HEK293 (cell line): Measurements from ENCODE around the gene KIF12.

ENCODE experiments used
- CTCF ChIA-PET: fragments of 350-600 bp; formaldehyde crosslinking; extraction: SDS; loops from one replicate; lab custom pipeline; 2021; ENCODE audit warnings: antibody characterized with exemption; lab: Yijun Ruan, JAX
- POLR2A ChIA-PET: fragments of 300-600 bp; formaldehyde crosslinking; extraction: SDS; loops from one replicate; lab custom pipeline; 2020; ENCODE audit warnings: antibody characterized with exemption, inconsistent platforms; lab: Yijun Ruan, JAX
- H3K27ac ChIP-seq: fragments of 200-500 bp; sonication (Bioruptor generic); 2 replicates; pipeline ENCODE4 v1.5.1; 2014; ENCODE audit warnings: low read depth, low read length, control low read depth, inconsistent platforms; ENCODE audit errors: extremely low read depth
- H3K36me3 ChIP-seq, 2 experiments: fragments of 200-500 bp in 1 of 2; sonication (Bioruptor generic) in 1 of 2; 1 replicate in 1 of 2; 2 replicates in 1 of 2; pipeline ENCODE4 v1.5.1; 2014 to 2017; ENCODE audit warnings: inconsistent platforms in 2 of 2, low read length in 2 of 2; ENCODE audit not compliant: control insufficient read depth in 2 of 2, insufficient read depth in 1 of 2
- H3K4me1 ChIP-seq: fragments of 200-500 bp; sonication (Bioruptor generic); 2 replicates; pipeline ENCODE4 v1.5.1; 2014; ENCODE audit warnings: mild to moderate bottlenecking, low read length, inconsistent platforms; ENCODE audit not compliant: control insufficient read depth, insufficient read depth
- H3K4me3 ChIP-seq: 2 replicates; pipeline ENCODE4 v1.5.1; 2011; ENCODE audit warnings: low read depth, mild to moderate bottlenecking, control low read depth, low read length, moderate library complexity
- H3K9me3 ChIP-seq: fragments of 200-500 bp; sonication (Bioruptor generic); 2 replicates; pipeline ENCODE4 v1.5.1; 2014; ENCODE audit warnings: low read depth, low read length, inconsistent platforms; ENCODE audit not compliant: control insufficient read depth, insufficient read depth
- BCL11B ChIP-seq: fragments of 450-650 bp; formaldehyde crosslinking; IDR thresholded peaks from 2 replicates; pipeline ENCODE4 v1.5.1; 2016; ENCODE audit warnings: low read depth, missing biosample characterization, missing genetic modification characterization
- BCL6B ChIP-seq: fragments of 450-650 bp; formaldehyde crosslinking; IDR thresholded peaks from 2 replicates; pipeline ENCODE4 v1.5.1; 2017; ENCODE audit warnings: missing biosample characterization, missing genetic modification characterization
- EGR2 ChIP-seq: fragments of 450-650 bp; formaldehyde crosslinking; IDR thresholded peaks from 2 replicates; pipeline ENCODE4 v1.5.1; 2016; ENCODE audit warnings: low read depth, missing biosample characterization, missing genetic modification characterization
- MEIS1 ChIP-seq: sonication (generic); formaldehyde crosslinking; IDR thresholded peaks from 2 replicates; pipeline ENCODE4 v1.8.1; 2022; ENCODE audit warnings: missing genetic modification reagents, mild to moderate bottlenecking, borderline replicate concordance
- WT1 ChIP-seq: fragments of 450-650 bp; formaldehyde crosslinking; IDR thresholded peaks from 2 replicates; pipeline ENCODE4 v1.5.1; 2016; ENCODE audit warnings: missing biosample characterization, missing genetic modification characterization
- ZBTB20 ChIP-seq: fragments of 450-650 bp; formaldehyde crosslinking; IDR thresholded peaks from 2 replicates; pipeline ENCODE4 v1.5.1; 2016; ENCODE audit warnings: missing biosample characterization, missing genetic modification characterization
- ZNF292 ChIP-seq: fragments of 450-650 bp; formaldehyde crosslinking; IDR thresholded peaks from 2 replicates; pipeline ENCODE4 v1.5.1; 2016; ENCODE audit warnings: low read depth, missing biosample characterization, missing genetic modification characterization, borderline replicate concordance
- ZNF398 ChIP-seq: fragments of 450-650 bp; formaldehyde crosslinking; IDR thresholded peaks from 2 replicates; pipeline ENCODE4 v1.5.1; 2017; ENCODE audit warnings: missing biosample characterization, missing genetic modification characterization
- ZNF488 ChIP-seq: fragments of 450-650 bp; formaldehyde crosslinking; IDR thresholded peaks from 2 replicates; pipeline ENCODE4 v1.5.1; 2016; ENCODE audit warnings: missing biosample characterization, missing genetic modification characterization
- ZNF660 ChIP-seq: fragments of 450-650 bp; IDR thresholded peaks from 2 replicates; pipeline ENCODE4 v1.5.1; 2018; ENCODE audit warnings: missing biosample characterization, mild to moderate bottlenecking, missing genetic modification characterization
- ZNF692 ChIP-seq: fragments of 450-650 bp; formaldehyde crosslinking; IDR thresholded peaks from 2 replicates; pipeline ENCODE4 v1.5.1; 2016; ENCODE audit warnings: missing biosample characterization, missing genetic modification characterization
- ZNF777 ChIP-seq: fragments of 450-650 bp; formaldehyde crosslinking; IDR thresholded peaks from 2 replicates; pipeline ENCODE4 v1.5.1; 2017; ENCODE audit warnings: missing biosample characterization, missing genetic modification characterization, borderline replicate concordance
- ZSCAN5A ChIP-seq: fragments of 450-650 bp; formaldehyde crosslinking; IDR thresholded peaks from 2 replicates; pipeline ENCODE4 v1.5.1; 2016; ENCODE audit warnings: missing biosample characterization, missing genetic modification characterization
- TF ChIP-seq, protein P1 (sequence below): fragments of 450-650 bp; formaldehyde crosslinking; IDR thresholded peaks from 2 replicates; pipeline ENCODE4 v1.5.1; 2016; ENCODE audit warnings: missing biosample characterization, missing genetic modification characterization, borderline replicate concordance
- TF ChIP-seq, protein P2 (sequence below): fragments of 450-650 bp; formaldehyde crosslinking; IDR thresholded peaks from 2 replicates; pipeline ENCODE4 v1.5.1; 2016; ENCODE audit warnings: missing biosample characterization, missing genetic modification characterization, borderline replicate concordance

Gene KIF12

GRCh38 chr9:114117996-114118830 lies 19.1 kb upstream of the KIF12 start:
- POLR2A ChIA-PET = no interaction called here
- Histone ChIP-seq H3K4me1 (no peaks in the 10 kb centered on the region), H3K36me3 (no peaks in the 10 kb centered on the region), H3K4me3 (no peak overlapping the region), H3K9me3 (no peaks in the 10 kb centered on the region), H3K27ac (no peak overlapping the region)
- CTCF ChIA-PET = interaction anchor here (0.6 to 4.2 kb wide), 4 partner anchors 10 to 173 kb away, joined by 4 to 34 read pairs (median 6); partner anchors contain the start of gene COL27A1
- no peak for TF ChIP-seq WT1 (tag by site-specific recombination)
- no peak for TF ChIP-seq BCL11B (tag by site-specific recombination)
- peak; percentile 24; the same call in 1 of the 2 replicates for TF ChIP-seq EGR2 (tag by site-specific recombination)
- TF ChIP-seq, protein P1, sequence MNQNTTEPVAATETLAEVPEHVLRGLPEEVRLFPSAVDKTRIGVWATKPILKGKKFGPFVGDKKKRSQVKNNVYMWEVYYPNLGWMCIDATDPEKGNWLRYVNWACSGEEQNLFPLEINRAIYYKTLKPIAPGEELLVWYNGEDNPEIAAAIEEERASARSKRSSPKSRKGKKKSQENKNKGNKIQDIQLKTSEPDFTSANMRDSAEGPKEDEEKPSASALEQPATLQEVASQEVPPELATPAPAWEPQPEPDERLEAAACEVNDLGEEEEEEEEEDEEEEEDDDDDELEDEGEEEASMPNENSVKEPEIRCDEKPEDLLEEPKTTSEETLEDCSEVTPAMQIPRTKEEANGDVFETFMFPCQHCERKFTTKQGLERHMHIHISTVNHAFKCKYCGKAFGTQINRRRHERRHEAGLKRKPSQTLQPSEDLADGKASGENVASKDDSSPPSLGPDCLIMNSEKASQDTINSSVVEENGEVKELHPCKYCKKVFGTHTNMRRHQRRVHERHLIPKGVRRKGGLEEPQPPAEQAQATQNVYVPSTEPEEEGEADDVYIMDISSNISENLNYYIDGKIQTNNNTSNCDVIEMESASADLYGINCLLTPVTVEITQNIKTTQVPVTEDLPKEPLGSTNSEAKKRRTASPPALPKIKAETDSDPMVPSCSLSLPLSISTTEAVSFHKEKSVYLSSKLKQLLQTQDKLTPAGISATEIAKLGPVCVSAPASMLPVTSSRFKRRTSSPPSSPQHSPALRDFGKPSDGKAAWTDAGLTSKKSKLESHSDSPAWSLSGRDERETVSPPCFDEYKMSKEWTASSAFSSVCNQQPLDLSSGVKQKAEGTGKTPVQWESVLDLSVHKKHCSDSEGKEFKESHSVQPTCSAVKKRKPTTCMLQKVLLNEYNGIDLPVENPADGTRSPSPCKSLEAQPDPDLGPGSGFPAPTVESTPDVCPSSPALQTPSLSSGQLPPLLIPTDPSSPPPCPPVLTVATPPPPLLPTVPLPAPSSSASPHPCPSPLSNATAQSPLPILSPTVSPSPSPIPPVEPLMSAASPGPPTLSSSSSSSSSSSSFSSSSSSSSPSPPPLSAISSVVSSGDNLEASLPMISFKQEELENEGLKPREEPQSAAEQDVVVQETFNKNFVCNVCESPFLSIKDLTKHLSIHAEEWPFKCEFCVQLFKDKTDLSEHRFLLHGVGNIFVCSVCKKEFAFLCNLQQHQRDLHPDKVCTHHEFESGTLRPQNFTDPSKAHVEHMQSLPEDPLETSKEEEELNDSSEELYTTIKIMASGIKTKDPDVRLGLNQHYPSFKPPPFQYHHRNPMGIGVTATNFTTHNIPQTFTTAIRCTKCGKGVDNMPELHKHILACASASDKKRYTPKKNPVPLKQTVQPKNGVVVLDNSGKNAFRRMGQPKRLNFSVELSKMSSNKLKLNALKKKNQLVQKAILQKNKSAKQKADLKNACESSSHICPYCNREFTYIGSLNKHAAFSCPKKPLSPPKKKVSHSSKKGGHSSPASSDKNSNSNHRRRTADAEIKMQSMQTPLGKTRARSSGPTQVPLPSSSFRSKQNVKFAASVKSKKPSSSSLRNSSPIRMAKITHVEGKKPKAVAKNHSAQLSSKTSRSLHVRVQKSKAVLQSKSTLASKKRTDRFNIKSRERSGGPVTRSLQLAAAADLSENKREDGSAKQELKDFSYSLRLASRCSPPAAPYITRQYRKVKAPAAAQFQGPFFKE = no peak
- no peak for TF ChIP-seq ZNF398 (tag by site-specific recombination)
- no peak for TF ChIP-seq ZNF777 (tag by site-specific recombination)

GRCh38 chr9:114117614-114117995 lies 18.5 kb upstream of the KIF12 start:
- H3K4me3 ChIP-seq = no peak overlapping the region
- H3K36me3 ChIP-seq = no peaks in the 10 kb centered on the region
- H3K4me1 ChIP-seq = no peaks in the 10 kb centered on the region
- no peak overlapping the region for H3K27ac ChIP-seq
- ChIA-PET CTCF (interaction anchor here (2.2 to 4.2 kb wide), 2 partner anchors 9 to 37 kb away, joined by 5 to 34 read pairs; partner anchors contain the start of gene COL27A1), POLR2A (no interaction called here)
- H3K9me3 ChIP-seq = no peaks in the 10 kb centered on the region
- no peak for TF ChIP-seq ZNF692
- TF ChIP-seq, protein P2, sequence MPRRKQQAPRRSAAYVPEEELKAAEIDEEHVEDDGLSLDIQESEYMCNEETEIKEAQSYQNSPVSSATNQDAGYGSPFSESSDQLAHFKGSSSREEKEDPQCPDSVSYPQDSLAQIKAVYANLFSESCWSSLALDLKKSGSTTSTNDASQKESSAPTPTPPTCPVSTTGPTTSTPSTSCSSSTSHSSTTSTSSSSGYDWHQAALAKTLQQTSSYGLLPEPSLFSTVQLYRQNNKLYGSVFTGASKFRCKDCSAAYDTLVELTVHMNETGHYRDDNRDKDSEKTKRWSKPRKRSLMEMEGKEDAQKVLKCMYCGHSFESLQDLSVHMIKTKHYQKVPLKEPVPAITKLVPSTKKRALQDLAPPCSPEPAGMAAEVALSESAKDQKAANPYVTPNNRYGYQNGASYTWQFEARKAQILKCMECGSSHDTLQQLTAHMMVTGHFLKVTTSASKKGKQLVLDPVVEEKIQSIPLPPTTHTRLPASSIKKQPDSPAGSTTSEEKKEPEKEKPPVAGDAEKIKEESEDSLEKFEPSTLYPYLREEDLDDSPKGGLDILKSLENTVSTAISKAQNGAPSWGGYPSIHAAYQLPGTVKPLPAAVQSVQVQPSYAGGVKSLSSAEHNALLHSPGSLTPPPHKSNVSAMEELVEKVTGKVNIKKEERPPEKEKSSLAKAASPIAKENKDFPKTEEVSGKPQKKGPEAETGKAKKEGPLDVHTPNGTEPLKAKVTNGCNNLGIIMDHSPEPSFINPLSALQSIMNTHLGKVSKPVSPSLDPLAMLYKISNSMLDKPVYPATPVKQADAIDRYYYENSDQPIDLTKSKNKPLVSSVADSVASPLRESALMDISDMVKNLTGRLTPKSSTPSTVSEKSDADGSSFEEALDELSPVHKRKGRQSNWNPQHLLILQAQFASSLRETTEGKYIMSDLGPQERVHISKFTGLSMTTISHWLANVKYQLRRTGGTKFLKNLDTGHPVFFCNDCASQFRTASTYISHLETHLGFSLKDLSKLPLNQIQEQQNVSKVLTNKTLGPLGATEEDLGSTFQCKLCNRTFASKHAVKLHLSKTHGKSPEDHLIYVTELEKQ (tag by site-specific recombination) = no peak
- TF ChIP-seq BCL6B (tag by site-specific recombination) = no peak
- no peak for TF ChIP-seq ZNF488 (tag by site-specific recombination)
- no peak for TF ChIP-seq MEIS1 (CRISPR knock-in tag)
- no peak for TF ChIP-seq ZBTB20 (tag by site-specific recombination)
- no peak for TF ChIP-seq ZNF660 (tag by site-specific recombination)
- no peak for TF ChIP-seq ZSCAN5A (tag by site-specific recombination)
- no peak for TF ChIP-seq ZNF292 (tag by site-specific recombination)
